Aorta (tissue), 5 donors: ENCODE data around the gene TVP23A. TPM values are rescaled to one million over a fixed set of nuclear protein-coding genes. Genes with fewer than 3 reads are reported as not detected.

Experiments used
- ATAC-seq: fragments of 200-7000 bp; cut with Tn5 transposase; one replicate; pipeline ENCODE4 v1.9.1; 2022; ENCODE audit warnings: moderate library complexity; ENCODE audit not compliant: low FRiP score
- DNase-seq, 2 donors: peaks; one replicate each; pipeline ENCODE4 v3.0.0-alpha.2; 2020
- H3K27ac ChIP-seq, 2 donors: one replicate each; pipeline ENCODE4 v1.5.1; 2013; ENCODE audit warnings: low read length in 2 of 2, mild to moderate bottlenecking in 2 of 2, moderate library complexity in 2 of 2, control low read depth in 1 of 2, inconsistent platforms in 1 of 2, low read depth in 1 of 2
- H3K27me3 ChIP-seq, 2 donors: one replicate each; pipeline ENCODE4 v1.6.1; 2013; ENCODE audit warnings: control low read depth in 1 of 2, low read length in 1 of 2, mild to moderate bottlenecking in 1 of 2, moderate library complexity in 1 of 2; ENCODE audit not compliant: insufficient read depth in 2 of 2, control insufficient read depth in 1 of 2
- H3K36me3 ChIP-seq, 2 donors: one replicate each; pipeline ENCODE4 v1.6.1; 2013; ENCODE audit warnings: control low read depth in 1 of 2, low read length in 1 of 2, mild to moderate bottlenecking in 1 of 2; ENCODE audit not compliant: insufficient read depth in 2 of 2, control insufficient read depth in 1 of 2
- H3K4me1 ChIP-seq, 2 donors: one replicate each; pipeline ENCODE4 v1.6.1; 2013; ENCODE audit warnings: low read length in 2 of 2, control low read depth in 1 of 2, mild to moderate bottlenecking in 1 of 2, moderate library complexity in 1 of 2; ENCODE audit not compliant: insufficient read depth in 2 of 2, control insufficient read depth in 1 of 2
- H3K4me3 ChIP-seq, 2 donors: one replicate each; pipeline ENCODE4 v1.5.1; 2013; ENCODE audit warnings: low read length in 2 of 2, control low read depth in 1 of 2, mild to moderate bottlenecking in 1 of 2
- H3K9me3 ChIP-seq: one replicate; pipeline ENCODE4 v1.6.1; 2013; ENCODE audit warnings: mild to moderate bottlenecking, low read length; ENCODE audit not compliant: control insufficient read depth
- WGBS, 2 donors: extraction: QIAGEN DNeasy Blood & Tissue Kit; methylation state at CpG; one replicate each; pipeline ENCODE4 v1.1.7; 2013; 5-methylcytosine and 5-hydroxymethylcytosine counted together
- intact Hi-C, 2 donors: fragments of 100-400 bp; cut with DNase I; formaldehyde crosslinking; loops; one replicate each; pipeline versions ENCODE4 v1.14.2 to v1.15.0; 2022
- long read RNA-seq, 2 donors: library from polyadenylated mRNA; unstranded; transcript quantifications; one replicate each; pipeline ENCODE4 v2.0.0, GENCODE V29; 2020 to 2021
- polyA plus RNA-seq, 2 donors: library from polyadenylated mRNA; stranded (reverse); fragments of 200-250 nt; gene quantifications; one replicate each; pipeline ENCODE4 v1.2.3, GENCODE V29; 2013
- total RNA-seq, 2 donors: library from RNA; stranded (reverse); fragmentation: NEBNext Ultra II Directional; extraction: Animal tissue kit (Norgen Biotek cat#: 25700); gene quantifications; one replicate each; pipeline ENCODE4 v1.2.1, GENCODE V29; 2021
- donor health status: healthy with polysubstance abuse.
- donor health status: Bipolar disorder and iron deficiency.
- donor health status: DM: no; HTN: no; CAD: no.
- donor health status: DM: no; HTN: no; CAD: no.
- donor health status: DM: yes; HTN: yes; CAD: no.

Gene TVP23A
- total RNA-seq (1 to 10 TPM in 1 of 2 donors, under 1 TPM in 1; 0.58 to 5.6 TPM), polyA plus RNA-seq (under 1 TPM in 1 of 2 donors, not detected in 1; 0.51 TPM)
- long read RNA-seq, donor 1, partial matches to known transcripts: 0 of 2 reads
- long read RNA-seq, donor 1, other reads (novel, unspliced or antisense): 2 of 2 reads
- long read RNA-seq, donor 2, partial matches to known transcripts: 1 of 3 reads
- long read RNA-seq, donor 2, other reads (novel, unspliced or antisense): 2 of 3 reads

DNA sequence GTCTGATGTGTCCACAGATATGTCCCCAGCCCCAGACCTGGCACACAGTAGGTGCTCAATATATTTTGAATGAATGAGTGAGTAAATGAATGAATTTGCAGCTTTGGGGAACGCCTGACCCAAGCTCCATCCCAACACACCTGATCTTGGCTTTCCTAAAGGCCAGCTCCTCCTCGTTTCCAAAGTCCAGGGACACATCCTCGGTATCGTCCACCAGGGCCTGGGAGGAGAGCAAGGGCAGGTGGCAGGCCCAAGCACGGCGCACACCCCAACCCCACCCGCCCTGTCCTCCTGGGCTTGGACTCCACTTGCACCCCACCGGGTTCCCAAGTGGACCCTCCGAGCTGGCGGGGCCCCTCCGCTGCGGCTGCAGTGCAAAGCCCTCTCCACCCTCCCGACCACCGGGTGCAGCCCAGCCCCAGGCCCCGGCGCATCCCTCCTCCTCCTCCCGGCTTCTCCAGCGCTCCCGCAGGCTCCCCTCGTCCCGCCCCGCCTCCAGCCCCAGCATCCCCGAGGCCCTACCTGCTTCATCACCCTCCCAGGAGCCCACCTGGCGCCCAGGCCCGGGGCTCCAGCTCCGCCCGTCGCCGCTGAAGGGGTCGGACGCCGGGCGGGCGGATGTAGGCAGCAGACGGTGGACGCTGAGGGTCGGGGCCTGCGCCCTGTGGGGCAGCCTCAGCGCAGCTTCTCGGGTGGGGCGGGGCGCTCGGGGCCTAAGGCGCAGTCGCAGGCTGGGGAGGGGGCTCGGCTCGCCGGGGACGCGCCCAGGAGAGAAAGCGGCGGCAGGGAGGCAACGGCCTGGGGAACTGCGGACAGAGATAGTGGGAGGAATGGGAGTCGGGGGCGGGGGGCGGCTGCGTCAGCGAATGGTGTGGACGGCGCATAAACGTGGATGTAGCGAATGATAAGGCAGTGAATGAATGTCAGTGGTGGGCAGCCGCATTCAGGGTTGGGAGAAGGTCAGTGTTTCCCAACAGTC lies at the start of gene TVP23A:
Gene TVP23A, minus strand, starts transcription at position 832 of the 979 bp plus-strand sequence. Its CDS starts 301 bp downstream, at position 531.
- peak in 1 of 2 donors; percentile 42 for DNase-seq
- Histone ChIP-seq H3K27me3 (no peaks in the 10 kb centered on the region), H3K4me1 (no peaks in the 10 kb centered on the region), H3K36me3 (no peaks in the 10 kb centered on the region), H3K4me3 (peak within 1 kb of the TSS; percentile 8 to 48), H3K9me3 (no peaks in the 10 kb centered on the region), H3K27ac (no peak within 1 kb of the TSS)
- peak; percentile 52 for ATAC-seq
- WGBS, 2 donors: 16% methylated on average over 55 to 64 of the region's 64 CpGs
- intact Hi-C loops: no loop called here

DNA sequence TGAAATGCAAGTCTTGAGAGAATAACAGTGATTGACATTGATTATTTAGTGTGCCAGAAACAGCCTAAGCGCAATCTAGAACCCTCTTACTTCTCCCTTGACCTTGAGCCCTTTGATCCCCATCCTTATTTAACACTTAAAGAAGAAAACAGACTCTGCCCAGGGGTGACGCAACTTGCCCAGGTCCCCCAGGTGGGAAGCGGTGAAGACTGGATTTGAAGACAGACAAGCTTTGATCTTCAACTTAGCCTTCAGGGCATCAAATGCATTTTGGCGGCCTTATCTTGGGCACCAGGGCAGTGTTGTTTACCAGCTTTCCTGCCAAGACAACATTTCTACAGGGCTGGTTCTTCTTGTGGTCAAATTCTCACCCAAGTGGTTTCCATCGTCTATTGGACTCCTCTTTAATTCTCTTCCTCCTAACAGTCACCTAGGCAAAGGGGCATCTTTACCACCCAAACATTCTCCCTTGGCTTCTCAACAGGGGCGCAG lies 49.6 kb upstream of the TVP23A start:
- ATAC-seq (no peak), DNase-seq (no peak)
- Histone ChIP-seq H3K4me1 (no peaks in the 10 kb centered on the region), H3K36me3 (no peaks in the 10 kb centered on the region), H3K9me3 (no peaks in the 10 kb centered on the region), H3K4me3 (no peak overlapping the region), H3K27me3 (no peaks in the 10 kb centered on the region), H3K27ac (no peak overlapping the region)
- intact Hi-C loops: no loop called here
- WGBS, 2 donors: 90 to 92% methylated on average over 6 of the region's 6 CpGs

DNA sequence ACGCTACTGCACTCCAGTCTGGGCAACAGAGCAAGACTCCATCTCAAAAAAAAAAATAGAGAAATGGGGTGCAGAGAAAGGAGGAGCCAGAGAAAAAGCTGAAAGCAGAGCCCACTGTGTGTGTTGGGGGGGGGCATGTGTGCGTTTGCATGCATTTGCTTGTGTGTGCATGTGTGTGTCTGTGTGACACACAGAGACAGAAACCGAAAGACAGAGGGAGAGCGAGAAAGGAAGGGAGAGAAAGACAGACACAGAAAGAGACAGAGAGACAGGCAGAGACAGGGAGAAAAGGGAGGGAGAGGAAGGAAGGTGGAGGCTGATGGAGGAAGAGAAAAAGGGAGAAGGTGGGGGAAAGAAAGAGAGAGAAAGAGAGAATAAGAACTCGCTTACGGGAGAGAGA lies 48.6 kb upstream of the TVP23A start:
- Histone ChIP-seq H3K4me3 (no peak overlapping the region), H3K9me3 (no peaks in the 10 kb centered on the region), H3K27ac (no peak overlapping the region), H3K27me3 (no peaks in the 10 kb centered on the region), H3K4me1 (no peaks in the 10 kb centered on the region), H3K36me3 (no peaks in the 10 kb centered on the region)
- intact Hi-C loops: loop anchor here in 1 of 2 donors (2.0 kb wide), 1 partner anchor 44 kb away; no protein-coding TSS in a partner anchor
- DNase-seq (no peak), ATAC-seq (no peak)
- WGBS, 2 donors: 89 to 90% methylated on average over 6 of the region's 6 CpGs

DNA sequence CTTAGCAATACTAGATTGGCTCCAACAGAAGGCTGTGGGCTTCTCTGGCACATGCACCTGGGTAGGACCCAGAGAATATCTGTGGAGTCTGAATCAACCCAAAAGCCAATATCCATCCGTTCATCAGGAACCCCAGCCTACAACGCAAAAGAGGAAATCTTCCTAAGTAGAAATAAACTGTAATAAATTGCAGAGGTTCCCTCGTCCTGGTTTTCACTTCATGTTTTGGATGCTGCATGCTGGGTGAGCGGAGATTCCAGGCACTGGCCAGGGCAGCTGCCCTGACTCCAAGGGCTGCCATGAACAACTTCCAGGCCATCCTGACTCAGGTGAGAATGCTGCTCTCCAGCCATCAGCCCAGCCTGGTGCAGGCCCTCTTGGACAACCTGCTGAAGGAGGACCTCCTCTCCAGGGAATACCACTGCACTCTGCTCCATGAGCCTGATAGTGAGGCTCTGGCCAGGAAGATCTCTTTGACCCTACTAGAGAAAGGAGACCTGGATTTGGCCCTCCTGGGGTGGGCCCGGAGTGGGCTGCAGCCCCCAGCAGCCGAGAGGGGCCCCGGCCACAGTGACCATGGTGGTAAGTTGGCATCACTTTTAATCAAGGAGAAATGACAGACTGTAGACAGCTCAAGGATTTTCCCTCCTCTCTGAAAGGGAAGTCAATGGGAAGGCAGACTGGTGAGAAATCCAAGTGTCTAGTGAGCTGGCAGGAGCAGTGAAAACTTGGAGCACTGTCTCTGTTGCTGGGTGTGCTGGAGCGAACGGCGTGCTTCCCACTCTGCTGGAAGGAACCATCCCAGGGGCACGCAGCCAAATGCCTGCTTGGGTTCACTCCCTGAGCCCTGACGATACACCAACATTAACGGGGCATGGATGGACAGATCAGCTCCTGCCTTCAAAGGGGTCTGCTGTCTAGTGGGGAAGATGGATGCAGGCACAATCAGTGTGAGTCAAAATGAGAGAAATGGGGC lies 47.7 kb upstream of the TVP23A start:
- ATAC-seq: no peak
- intact Hi-C loops: loop anchor here in 1 of 2 donors (2.0 kb wide), 1 partner anchor 45 kb away; no protein-coding TSS in a partner anchor

DNA sequence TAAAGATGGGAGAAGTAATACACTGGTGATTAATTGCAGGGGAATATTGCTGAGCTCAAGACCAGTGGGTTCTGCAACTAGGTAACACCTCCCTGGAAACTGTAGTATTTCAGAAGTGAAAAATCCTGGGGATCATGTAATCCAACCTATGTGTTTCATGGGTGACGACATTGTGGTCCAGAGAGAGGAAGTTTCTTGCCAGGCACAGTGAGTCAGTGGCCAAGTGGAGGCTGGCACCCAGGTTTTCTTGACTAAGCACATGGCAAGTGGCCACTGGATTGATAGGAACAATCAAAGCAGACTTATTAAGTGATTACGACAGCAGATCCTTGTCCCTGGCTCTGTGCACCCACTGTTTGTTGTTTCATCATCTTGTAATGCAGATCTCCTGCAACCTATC lies 43.8 kb upstream of the TVP23A start:
- Histone ChIP-seq H3K27me3 (no peaks in the 10 kb centered on the region), H3K4me1 (no peaks in the 10 kb centered on the region), H3K4me3 (no peak overlapping the region), H3K27ac (no peak overlapping the region), H3K9me3 (no peaks in the 10 kb centered on the region), H3K36me3 (no peaks in the 10 kb centered on the region)
- intact Hi-C loops: no loop called here
- DNase-seq (peak in 1 of 2 donors; percentile 77), ATAC-seq (peak; percentile 50)
- 11 to 18% methylated on average over 2 of the region's 2 CpGs for WGBS, 2 donors

More for the DNA sequence above, 47.7 kb upstream of the TVP23A start:
- no peak for DNase-seq
- no peaks in the 10 kb centered on the region for H3K9me3 ChIP-seq
- WGBS, 2 donors: 63 to 64% methylated on average over 13 of the region's 13 CpGs
- no peaks in the 10 kb centered on the region for H3K4me1 ChIP-seq
- H3K27me3 ChIP-seq: no peaks in the 10 kb centered on the region
- no peaks in the 10 kb centered on the region for H3K36me3 ChIP-seq
- H3K27ac ChIP-seq: no peak overlapping the region
- no peak overlapping the region for H3K4me3 ChIP-seq

DNA sequence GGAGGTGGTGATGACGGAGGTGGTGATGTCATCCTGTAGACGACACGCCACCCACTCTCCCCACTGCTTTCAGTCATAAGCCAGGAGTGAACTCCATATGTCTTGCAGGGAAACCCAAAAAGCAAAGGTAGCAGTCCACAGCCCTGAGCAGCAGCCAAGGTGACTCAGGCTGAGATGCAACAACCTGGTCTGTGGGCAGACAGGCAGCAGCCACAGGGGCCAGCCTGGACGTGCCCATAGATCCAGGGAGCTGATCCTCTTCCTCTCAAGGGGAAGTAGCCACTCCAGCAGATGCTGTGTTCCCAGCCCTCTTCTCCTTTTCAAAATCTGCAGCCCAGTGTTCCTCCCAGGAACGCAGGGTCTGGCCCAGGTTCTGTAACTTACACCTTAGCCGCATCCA lies 41.1 kb upstream of the TVP23A start:
- DNase-seq (no peak), ATAC-seq (no peak)
- Histone ChIP-seq H3K27me3 (no peaks in the 10 kb centered on the region), H3K4me1 (no peaks in the 10 kb centered on the region), H3K9me3 (no peaks in the 10 kb centered on the region), H3K36me3 (no peaks in the 10 kb centered on the region), H3K4me3 (no peak overlapping the region), H3K27ac (no peak overlapping the region)
- WGBS, 2 donors: 82 to 87% methylated on average over 6 of the region's 6 CpGs
- intact Hi-C loops: no loop called here

DNA sequence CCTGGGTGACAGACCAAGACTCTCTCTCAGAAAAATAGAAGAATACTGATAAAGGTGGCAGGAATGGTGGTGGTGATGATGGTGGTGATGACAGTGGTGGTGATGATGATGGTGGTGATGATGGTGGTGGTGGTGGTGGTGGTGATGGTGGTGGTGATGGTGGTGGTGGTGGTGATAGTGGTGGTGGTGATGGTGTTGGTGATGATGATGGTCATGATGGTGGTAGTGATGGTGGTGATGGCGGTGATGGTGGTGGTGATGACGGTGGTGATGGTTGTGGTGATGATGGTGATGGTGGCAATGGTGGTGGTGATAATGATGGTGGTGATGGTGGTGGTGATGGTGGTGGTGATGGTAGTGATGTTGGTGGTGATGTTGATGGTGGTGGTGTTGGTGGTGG lies 40.4 kb upstream of the TVP23A start:
- DNase-seq (no peak), ATAC-seq (no peak)
- no peaks in the 10 kb centered on the region for H3K9me3 ChIP-seq
- no peaks in the 10 kb centered on the region for H3K4me1 ChIP-seq
- no peaks in the 10 kb centered on the region for H3K36me3 ChIP-seq
- H3K4me3 ChIP-seq: no peak overlapping the region
- 49 to 97% methylated on average over 2 of the region's 2 CpGs for WGBS, 2 donors
- H3K27ac ChIP-seq: no peak overlapping the region
- intact Hi-C loops: no loop called here
- no peaks in the 10 kb centered on the region for H3K27me3 ChIP-seq

DNA sequence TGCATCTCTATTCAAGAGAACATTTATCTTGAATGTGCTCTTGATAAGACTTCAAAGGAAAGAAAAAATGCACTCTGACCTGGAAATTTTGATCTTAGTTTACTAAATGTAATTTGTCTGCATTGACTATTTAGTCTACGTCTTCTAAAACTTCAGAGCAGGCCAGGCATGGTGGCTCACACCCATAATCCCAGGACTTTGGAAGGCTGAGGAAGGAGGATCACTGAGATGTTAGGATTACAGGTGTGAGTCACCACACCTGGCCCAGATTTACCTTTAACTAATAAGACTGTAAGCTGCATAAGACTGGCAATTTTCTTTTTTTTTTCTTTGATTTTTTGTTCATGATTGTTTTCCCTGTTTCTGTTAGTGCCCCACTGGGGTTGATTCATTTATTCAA lies 39.6 kb upstream of the TVP23A start:
- H3K36me3 ChIP-seq: no peaks in the 10 kb centered on the region
- no peak for ATAC-seq
- WGBS, 2 donors: 92 to 93% methylated on average over 1 of the region's 1 CpG
- intact Hi-C loops: no loop called here
- H3K27me3 ChIP-seq: no peaks in the 10 kb centered on the region
- no peak overlapping the region for H3K27ac ChIP-seq
- no peak for DNase-seq
- no peaks in the 10 kb centered on the region for H3K9me3 ChIP-seq
- no peak overlapping the region for H3K4me3 ChIP-seq
- no peaks in the 10 kb centered on the region for H3K4me1 ChIP-seq
